Activated CD8-positive, alpha-beta T cell treated with anti-CD3 and anti-CD28 coated beads, Interleukin-2, amount 10 ng/mL, durations not matched to agents 7 days and 5 days (primary cell): ENCODE results near the gene ACTG1. TPM values are rescaled to one million over a fixed set of nuclear protein-coding genes. Genes with fewer than 3 reads are reported as not detected.

Experiments used
- ATAC-seq: fragments of 150-1000 bp; cut with Tn5 transposase; one replicate; pipeline ENCODE4 v1.10.0; 2021; ENCODE audit warnings: moderate library complexity
- CTCF ChIA-PET: fragments of 350-600 bp; sonication (Branson Sonifier 250); formaldehyde crosslinking; loops from one replicate; lab custom pipeline; 2021; ENCODE audit warnings: antibody characterized with exemption; lab: Charles Lee
- POLR2A ChIA-PET: fragments of 350-600 bp; sonication (Branson Sonifier 250); formaldehyde crosslinking; loops from one replicate; lab custom pipeline; 2021; ENCODE audit warnings: antibody characterized with exemption; lab: Charles Lee
- DNase-seq: peaks from one replicate; pipeline ENCODE4 v3.0.0-alpha.2; 2020
- H3K27ac Mint-ChIP-seq: one replicate; pipeline ENCODE4 v1.8.0; 2021; ENCODE audit warnings: mild to moderate bottlenecking, mixed read lengths
- H3K27me3 Mint-ChIP-seq: one replicate; pipeline ENCODE4 v1.8.0; 2021; ENCODE audit warnings: low read depth, mixed read lengths
- H3K36me3 Mint-ChIP-seq: one replicate; pipeline ENCODE4 v1.8.0; 2021; ENCODE audit warnings: low read depth, mixed read lengths
- H3K4me1 Mint-ChIP-seq: one replicate; pipeline ENCODE4 v1.8.0; 2021; ENCODE audit warnings: low read depth, mixed read lengths
- H3K4me3 Mint-ChIP-seq: one replicate; pipeline ENCODE4 v1.8.0; 2021; ENCODE audit warnings: mild to moderate bottlenecking, mixed read lengths
- H3K9me3 Mint-ChIP-seq: one replicate; pipeline ENCODE4 v1.8.0; 2022; ENCODE audit warnings: mixed read lengths; ENCODE audit not compliant: insufficient read depth
- total RNA-seq, 2 experiments: library from RNA; stranded (reverse); gene quantifications; one replicate each; pipeline ENCODE4 v1.2.3, GENCODE V29; 2021

The ACTG1 gene
- total RNA-seq, 2 experiments from 2014 or later: 5,147 to 5,318 TPM

GRCh38 chr17:81528384-81528650 lies 15.7 kb upstream of the ACTG1 start:
- no peaks in the 10 kb centered on the region for H3K27me3 Mint-ChIP-seq
- H3K4me3 Mint-ChIP-seq: no peak overlapping the region
- H3K4me1 Mint-ChIP-seq: peaks cover under 1% of the 10 kb centered on the region
- no peak overlapping the region for H3K27ac Mint-ChIP-seq
- ChIA-PET POLR2A (no interaction called here), CTCF (no interaction called here)
- H3K9me3 Mint-ChIP-seq: no peaks in the 10 kb centered on the region
- no peaks in the 10 kb centered on the region for H3K36me3 Mint-ChIP-seq
- DNase-seq (no peak), ATAC-seq (no peak)

DNA sequence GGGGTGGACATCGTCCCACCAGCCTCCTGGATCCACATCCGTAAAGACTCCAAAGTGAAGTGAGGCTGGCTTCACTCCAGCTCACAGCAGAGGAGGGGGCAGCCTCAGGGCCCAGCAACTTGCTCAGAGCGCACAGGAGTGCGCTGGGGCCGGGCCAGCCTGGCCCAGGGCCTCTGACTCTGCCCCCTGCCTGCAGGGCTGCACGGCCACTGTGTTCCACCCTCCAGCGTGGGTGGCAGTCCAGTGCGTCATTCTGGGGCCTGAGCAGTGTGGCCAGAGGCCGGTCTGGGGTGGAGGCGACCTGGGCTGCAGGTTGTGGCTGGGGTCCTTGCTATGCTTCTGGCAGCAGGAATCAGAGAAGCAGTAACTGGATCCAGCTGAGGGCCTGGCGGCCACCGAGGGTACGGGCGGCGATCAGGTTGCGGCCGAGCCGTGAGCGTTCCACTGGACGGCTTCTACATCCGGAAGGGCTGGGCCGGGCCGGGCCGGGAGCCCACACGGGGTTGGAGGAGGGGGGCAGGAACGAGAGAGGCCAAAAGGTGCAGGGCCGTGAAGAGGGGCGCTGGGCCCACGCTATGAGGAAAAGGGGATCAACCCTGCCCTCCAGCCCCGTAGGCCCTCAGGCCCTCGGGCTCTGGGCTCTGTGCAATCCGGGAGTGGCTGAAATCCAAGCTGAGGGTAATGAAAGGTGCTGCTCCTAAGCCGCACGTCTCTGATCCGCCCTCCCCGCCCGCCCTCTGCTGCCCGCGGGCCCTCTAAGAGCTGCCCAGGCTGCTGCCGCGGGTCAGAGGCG lies 15.2 kb upstream of the ACTG1 start, which contains the start of gene FSCN2:
Gene FSCN2 (plus strand): TSS at position 787 of the 793 bp plus-strand sequence. CDS start 155 bp downstream, outside the sequence.
- POLR2A ChIA-PET: no interaction called here
- Mint-ChIP-seq H3K4me1 (no peaks in the 10 kb centered on the region), H3K36me3 (no peaks in the 10 kb centered on the region), H3K9me3 (no peaks in the 10 kb centered on the region), H3K4me3 (no peak within 1 kb of the TSS), H3K27ac (no peak within 1 kb of the TSS), H3K27me3 (peaks cover under 1% of the 10 kb centered on the region)
- CTCF ChIA-PET: no interaction called here
- DNase-seq: no peak
- no peak for ATAC-seq

DNA sequence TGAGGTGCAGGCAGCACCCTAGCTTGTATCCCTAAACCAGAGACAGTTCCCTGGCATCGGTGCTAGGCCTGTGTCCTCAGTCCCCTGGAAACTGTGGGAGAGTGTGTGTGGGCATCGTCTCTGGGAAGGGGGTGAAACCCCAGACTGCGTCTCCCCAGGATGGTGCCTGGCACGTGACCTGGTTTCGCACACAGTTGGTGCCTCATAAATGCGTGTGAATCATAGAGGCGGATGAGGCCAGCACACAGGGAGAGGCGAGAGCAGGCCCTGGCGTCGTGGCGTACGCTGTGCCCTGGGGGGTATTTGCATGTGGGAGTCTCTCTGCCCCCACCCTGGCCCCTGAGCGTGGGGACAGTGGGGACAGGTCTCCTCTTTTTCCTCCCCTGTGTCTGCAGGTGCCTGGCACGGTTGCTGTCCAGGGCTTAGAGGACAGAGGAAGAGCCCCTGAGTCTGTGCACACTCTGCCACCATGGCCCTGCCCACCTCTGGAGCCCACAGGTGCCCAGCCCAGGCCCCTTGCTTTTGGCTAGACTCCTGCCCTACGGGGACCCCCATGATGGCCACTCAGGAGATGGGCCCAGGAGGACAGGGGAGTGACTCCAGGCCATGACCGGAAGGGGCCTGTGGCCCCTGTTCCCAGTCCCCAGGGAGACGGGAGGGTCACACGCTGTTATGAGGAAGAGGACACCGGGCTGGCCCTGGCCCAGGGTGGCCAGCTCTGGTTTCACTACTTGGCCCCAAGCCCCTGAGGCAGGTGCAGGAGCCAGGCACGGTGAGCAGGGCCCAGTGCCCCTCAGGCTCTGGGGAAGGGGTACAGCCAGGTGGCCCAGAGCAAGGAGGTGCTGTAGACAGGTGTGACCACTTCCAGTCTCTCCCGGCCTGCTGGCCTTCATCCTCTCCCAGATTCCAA lies 14.3 kb upstream of the ACTG1 start:
- CTCF ChIA-PET: no interaction called here
- POLR2A ChIA-PET: no interaction called here
- H3K4me3 Mint-ChIP-seq: no peak overlapping the region
- no peaks in the 10 kb centered on the region for H3K9me3 Mint-ChIP-seq
- H3K27me3 Mint-ChIP-seq: peaks cover 7% of the 10 kb centered on the region
- DNase-seq (no peak), ATAC-seq (no peak)
- H3K27ac Mint-ChIP-seq: no peak overlapping the region
- no peaks in the 10 kb centered on the region for H3K36me3 Mint-ChIP-seq
- no peaks in the 10 kb centered on the region for H3K4me1 Mint-ChIP-seq

DNA sequence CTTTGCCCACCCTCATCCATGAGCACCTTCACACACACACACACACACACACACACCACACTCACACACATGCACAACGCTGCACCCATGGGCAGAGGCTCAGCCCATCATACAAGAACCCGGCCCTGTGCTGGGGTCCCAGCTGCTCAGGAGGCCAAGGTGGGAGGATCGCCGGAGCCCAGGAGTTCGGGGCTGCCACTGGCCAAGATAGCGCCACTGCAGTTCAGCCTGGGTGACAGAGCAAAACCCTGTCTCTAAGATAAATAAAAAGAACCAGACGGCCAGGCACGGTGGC lies 12.2 kb upstream of the ACTG1 start:
- ChIA-PET CTCF (no interaction called here), POLR2A (no interaction called here)
- ATAC-seq (no peak), DNase-seq (no peak)
- Mint-ChIP-seq H3K4me3 (no peak overlapping the region), H3K27ac (no peak overlapping the region), H3K4me1 (peaks cover 2% of the 10 kb centered on the region), H3K27me3 (peaks cover 15% of the 10 kb centered on the region), H3K9me3 (no peaks in the 10 kb centered on the region), H3K36me3 (no peaks in the 10 kb centered on the region)

DNA sequence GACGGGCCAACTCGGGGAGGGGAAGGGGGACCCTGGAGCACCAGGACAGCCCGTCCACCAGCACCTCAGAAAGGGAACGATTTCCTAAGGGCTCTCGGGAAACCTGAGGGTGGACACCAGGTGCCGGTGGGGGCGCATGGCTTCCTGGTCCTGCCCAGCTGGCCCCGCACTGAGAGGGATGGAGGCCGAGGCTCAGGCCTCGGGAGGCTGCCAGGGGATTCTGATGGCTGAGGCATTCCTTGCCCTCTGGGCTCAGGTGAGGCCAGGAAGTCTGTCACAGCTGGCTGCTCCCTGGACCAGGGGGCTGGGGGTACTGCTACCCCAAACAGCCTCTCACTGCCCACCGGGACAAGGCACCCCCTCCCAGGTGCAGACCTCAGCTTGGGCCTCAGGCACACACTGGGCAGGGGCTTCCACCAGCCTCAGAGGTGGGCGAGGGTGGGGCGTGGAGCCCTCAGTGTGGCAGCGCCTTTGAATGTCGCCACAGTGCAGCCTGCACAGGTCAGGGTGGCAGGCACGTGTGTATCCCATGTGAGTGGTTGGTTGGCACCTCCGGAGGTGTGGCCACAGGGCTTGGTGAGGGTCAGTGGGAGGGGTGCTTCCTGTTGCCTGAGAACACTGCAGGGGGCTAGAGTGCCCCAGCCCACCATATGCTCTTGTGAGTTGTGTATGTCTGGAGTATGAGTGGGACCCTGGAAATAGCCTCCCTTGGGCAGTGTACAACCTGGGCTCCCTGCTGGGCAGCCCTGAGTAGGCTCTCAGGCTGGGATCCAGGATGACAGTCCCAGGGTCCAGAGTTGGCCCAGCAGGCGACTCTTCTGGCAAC lies 11.7 kb upstream of the ACTG1 start:
- Mint-ChIP-seq H3K4me1 (peaks cover 2% of the 10 kb centered on the region), H3K27me3 (peaks cover 15% of the 10 kb centered on the region), H3K27ac (no peak overlapping the region), H3K36me3 (no peaks in the 10 kb centered on the region), H3K4me3 (no peak overlapping the region), H3K9me3 (no peaks in the 10 kb centered on the region)
- POLR2A ChIA-PET: no interaction called here
- no peak for DNase-seq
- CTCF ChIA-PET: no interaction called here
- ATAC-seq: no peak

DNA sequence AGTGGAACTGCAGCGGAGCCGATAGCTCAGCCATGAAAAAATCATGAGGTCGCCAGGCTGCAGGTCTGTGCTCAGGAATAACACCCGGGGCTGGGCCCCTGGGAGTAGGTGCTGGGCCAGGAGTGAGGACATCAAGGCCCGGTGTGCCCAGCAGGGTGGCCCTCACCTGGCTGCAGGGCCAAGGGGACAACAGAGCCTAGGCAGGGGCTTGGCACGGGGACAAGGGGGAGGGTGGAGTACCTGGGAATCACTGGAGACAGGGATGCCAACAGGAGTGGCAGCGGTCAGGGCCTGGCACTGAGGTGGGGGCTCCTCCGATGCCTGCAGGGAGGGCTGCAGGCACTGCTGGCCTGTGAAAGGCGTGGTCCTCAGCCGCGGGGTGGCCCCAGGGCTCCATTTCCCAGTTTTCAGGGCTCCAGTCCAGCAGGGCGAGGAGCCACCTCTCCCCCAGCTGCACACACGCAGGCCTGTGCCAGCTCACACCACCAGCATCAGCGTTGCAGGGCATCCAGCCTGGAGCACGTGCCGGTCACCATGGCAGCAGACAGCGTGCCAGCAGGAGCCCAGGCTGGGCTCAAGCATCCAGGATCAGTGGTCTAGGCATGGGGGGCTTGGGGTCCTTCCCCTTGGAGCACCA lies 10.9 kb upstream of the ACTG1 start:
- Mint-ChIP-seq H3K27me3 (peaks cover 15% of the 10 kb centered on the region), H3K4me3 (no peak overlapping the region), H3K9me3 (no peaks in the 10 kb centered on the region), H3K4me1 (peaks cover 5% of the 10 kb centered on the region), H3K27ac (no peak overlapping the region), H3K36me3 (no peaks in the 10 kb centered on the region)
- ChIA-PET POLR2A (interaction anchor here (0.8 kb wide), 1 partner anchor 11 kb away, joined by 3 read pairs; no protein-coding TSS in a partner anchor), CTCF (interaction anchor here (1.3 kb wide), 1 partner anchor 39 kb away, joined by 3 read pairs; no protein-coding TSS in a partner anchor)
- DNase-seq (no peak), ATAC-seq (no peak)

DNA sequence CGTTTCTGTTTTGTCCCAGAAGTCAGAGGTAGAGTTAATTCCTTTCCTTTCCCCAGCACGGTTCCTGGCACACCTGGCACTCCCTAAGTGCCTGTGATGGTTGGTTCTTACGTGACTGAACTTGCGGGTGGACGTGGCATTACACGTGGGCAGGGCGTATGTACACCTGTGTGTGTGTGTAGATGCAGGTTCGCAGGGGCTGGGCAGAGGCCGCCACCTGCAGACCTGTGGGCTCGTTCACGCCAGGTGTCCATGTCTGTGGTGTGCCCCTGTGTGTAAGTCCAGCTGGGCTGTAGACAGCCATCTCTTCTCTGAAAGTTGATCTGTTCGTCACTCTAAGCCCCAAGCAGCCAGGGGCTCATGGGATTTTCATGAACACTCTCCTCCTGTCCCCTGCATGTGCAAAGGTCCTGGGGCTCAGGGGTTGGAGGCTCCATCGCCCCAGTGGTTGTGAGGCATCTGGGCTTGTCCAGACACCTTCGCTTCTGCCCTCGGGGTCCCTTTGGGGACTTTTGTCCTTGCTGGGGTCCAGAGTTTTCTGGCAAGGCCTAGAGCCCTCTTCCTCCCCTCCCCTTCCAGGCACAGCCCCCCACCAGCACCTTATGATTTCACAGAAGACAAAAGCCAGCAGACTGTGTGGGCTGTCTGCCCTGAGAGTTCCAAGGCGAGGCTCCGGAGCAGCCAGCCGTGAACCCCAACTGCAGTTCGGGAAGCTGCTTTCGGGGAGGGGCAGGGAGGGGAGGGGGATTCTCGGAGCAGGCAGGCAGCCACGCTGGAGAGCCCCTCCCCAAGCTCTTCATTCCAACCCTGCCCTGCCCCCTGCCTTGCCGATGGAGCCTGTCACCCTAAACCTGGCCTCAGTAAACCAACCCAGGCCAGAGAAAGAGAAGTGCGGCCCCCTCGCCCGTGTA lies 10.1 kb upstream of the ACTG1 start:
- ChIA-PET POLR2A (interaction anchor here (0.8 kb wide), 1 partner anchor 10 kb away, joined by 3 read pairs; no protein-coding TSS in a partner anchor), CTCF (interaction anchor here (1.3 kb wide), 1 partner anchor 38 kb away, joined by 3 read pairs; no protein-coding TSS in a partner anchor)
- Mint-ChIP-seq H3K36me3 (peaks cover 2% of the 10 kb centered on the region), H3K4me3 (no peak overlapping the region), H3K27me3 (peaks cover 15% of the 10 kb centered on the region), H3K4me1 (peaks cover 13% of the 10 kb centered on the region), H3K9me3 (no peaks in the 10 kb centered on the region), H3K27ac (no peak overlapping the region)
- DNase-seq (no peak), ATAC-seq (no peak)

DNA sequence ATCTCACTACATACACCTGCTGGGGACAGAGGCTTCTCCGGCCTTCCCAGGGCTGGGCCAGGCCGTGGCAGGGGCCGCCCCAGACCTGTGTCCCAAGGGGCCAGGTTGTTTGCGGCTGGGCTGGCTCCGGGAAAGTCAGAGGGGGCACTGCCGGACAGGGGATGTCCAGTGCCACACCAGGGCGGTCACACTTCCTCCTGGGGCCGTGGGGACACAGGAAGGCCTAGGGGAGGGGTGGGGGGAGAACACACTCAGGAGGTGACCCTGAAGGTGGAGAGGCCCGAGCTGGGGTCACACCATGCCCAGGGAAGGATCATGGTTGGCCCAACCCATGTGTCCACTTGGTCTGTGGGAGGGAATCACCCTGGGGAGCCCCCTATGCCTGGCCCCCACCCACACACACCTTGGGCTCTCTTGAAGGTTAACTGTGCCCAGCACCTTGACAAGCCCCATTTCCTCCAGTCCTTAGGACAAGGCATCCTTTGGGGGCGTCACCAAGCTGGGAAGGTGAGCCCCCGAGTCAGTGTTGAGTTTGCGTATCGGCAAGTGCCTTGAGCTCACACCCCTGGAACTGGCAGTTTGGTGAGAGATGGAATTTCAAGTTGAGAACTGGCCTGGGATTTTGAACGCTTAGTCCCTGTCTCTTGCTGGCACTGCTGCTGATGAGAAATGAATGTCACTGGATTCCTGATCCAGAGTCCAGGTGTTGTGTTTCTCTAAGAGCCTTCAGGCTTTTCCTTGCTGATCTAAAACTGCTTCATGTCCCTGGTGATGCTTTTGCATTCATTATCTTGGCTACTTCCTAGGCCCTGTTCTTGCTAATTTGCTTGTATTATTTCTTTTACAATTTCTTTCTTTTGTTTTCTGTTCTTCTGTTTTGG lies 7.7 kb upstream of the ACTG1 start:
- ChIA-PET POLR2A (no interaction called here), CTCF (interaction anchor here (1.0 to 2.7 kb wide), 2 partner anchors 32 to 81 kb away, joined by 3 to 14 read pairs; partner anchors contain the start of gene FAAP100)
- peak overlapping the region; percentile 8 for H3K4me3 Mint-ChIP-seq
- ATAC-seq (no peak), DNase-seq (no peak)
- no peaks in the 10 kb centered on the region for H3K9me3 Mint-ChIP-seq
- H3K27me3 Mint-ChIP-seq: peaks cover 15% of the 10 kb centered on the region
- H3K4me1 Mint-ChIP-seq: peaks cover 28% of the 10 kb centered on the region
- no peak overlapping the region for H3K27ac Mint-ChIP-seq
- H3K36me3 Mint-ChIP-seq: peaks cover 8% of the 10 kb centered on the region

GRCh38 chr17:81519284-81520020 lies 6.9 kb upstream of the ACTG1 start:
- H3K27ac Mint-ChIP-seq: no peak overlapping the region
- peaks cover 15% of the 10 kb centered on the region for H3K27me3 Mint-ChIP-seq
- ChIA-PET POLR2A (interaction anchor here (0.6 kb wide), 1 partner anchor 79 kb away, joined by 3 read pairs; no protein-coding TSS in a partner anchor), CTCF (interaction anchor here (1.3 to 4.0 kb wide), 5 partner anchors 12 to 228 kb away, joined by 4 to 25 read pairs (median 6); partner anchors contain the start of gene FAAP100)
- no peaks in the 10 kb centered on the region for H3K9me3 Mint-ChIP-seq
- peak; percentile 68 for DNase-seq
- peaks cover 28% of the 10 kb centered on the region for H3K4me1 Mint-ChIP-seq
- peak overlapping the region; percentile 65 for H3K4me3 Mint-ChIP-seq
- ATAC-seq: peak; percentile 47
- peaks cover 8% of the 10 kb centered on the region for H3K36me3 Mint-ChIP-seq
